Measurements from ENCODE around the gene ADGRD1.

DNA sequence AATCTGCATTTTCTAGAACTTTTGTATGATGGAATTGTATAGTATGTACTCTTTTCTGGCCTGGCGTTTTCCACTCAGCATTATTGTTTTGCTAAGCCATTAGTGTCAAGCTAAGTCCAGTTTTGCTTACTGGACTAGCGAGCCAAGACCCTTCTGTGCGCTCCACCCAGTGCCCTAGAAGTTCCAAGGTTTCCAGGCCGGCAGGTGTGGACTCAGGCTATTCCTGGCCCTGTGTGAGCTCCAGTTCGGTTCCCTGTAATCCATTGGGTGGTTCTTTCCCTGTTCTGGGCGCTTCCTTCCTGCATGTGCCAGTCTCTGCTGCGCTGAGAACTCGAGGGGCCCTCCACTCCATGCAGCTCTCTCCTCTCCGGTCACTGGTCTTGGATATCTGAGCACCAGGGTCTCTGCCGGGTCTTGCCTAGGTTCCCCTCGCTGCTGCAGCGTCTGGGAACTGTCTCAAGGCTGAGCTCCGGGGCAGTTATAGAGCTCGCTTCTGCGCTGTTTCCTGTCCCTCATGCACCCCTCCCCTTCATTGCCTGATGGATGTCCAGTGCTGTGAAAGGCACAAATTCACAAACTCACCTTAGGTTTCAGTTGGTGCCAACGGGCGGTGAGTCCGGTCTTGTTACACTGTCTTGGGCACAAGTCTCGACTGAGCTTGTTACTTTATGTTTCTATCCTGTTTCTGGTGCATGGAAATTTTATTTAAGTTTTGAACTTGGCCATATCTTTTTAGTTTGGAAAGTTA, 100.8 kb downstream of the ADGRD1 start:
- TF ChIP-seq ZC3H10 (CRISPR knock-in tag; IDR thresholded peaks at IDR 0.05) (no peak), RARB (CRISPR knock-in tag; IDR thresholded peaks at IDR 0.05) (no peak), ARNTL (CRISPR knock-in tag; IDR thresholded peaks at IDR 0.05; ENCODE audit: borderline replicate concordance, low read depth) (no peak), ZNF565 (CRISPR knock-in tag; conservative IDR thresholded peaks at IDR 0.05; ENCODE audit: low read depth) (no peak)
- TF ChIP-seq, protein P1, sequence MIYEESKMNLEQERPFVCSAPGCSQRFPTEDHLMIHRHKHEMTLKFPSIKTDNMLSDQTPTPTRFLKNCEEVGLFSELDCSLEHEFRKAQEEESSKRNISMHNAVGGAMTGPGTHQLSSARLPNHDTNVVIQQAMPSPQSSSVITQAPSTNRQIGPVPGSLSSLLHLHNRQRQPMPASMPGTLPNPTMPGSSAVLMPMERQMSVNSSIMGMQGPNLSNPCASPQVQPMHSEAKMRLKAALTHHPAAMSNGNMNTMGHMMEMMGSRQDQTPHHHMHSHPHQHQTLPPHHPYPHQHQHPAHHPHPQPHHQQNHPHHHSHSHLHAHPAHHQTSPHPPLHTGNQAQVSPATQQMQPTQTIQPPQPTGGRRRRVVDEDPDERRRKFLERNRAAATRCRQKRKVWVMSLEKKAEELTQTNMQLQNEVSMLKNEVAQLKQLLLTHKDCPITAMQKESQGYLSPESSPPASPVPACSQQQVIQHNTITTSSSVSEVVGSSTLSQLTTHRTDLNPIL (CRISPR knock-in tag; IDR thresholded peaks at IDR 0.05; ENCODE audit: low read depth): no peak
